ENCODE measurements around the gene NR6A1.

NR6A1 gene

DNA sequence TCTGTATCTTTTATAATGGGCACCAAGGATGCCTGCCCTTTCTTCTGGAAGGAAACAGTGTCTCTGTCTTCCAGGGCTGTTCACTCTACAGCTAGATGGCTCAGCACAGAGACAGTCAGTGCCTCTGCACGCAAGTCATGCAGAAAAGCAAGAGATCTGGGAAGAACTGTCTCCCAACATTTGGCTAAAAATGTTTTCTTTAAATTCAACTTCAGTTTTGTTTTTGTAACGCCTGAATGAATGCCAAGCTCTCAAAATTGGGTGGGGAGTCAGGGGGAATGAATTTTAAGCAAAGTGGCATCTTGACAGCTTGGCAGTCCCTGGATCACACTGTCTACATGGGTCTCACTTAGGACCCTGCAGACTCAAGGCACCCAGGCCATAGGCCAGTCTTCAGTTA lies 18.4 kb upstream of the NR6A1 start:
- H3K4me3 ChIP-seq (replicated peaks; ENCODE audit: low read depth, low read length) = no peak overlapping the region
- TF ChIP-seq, protein P1, sequence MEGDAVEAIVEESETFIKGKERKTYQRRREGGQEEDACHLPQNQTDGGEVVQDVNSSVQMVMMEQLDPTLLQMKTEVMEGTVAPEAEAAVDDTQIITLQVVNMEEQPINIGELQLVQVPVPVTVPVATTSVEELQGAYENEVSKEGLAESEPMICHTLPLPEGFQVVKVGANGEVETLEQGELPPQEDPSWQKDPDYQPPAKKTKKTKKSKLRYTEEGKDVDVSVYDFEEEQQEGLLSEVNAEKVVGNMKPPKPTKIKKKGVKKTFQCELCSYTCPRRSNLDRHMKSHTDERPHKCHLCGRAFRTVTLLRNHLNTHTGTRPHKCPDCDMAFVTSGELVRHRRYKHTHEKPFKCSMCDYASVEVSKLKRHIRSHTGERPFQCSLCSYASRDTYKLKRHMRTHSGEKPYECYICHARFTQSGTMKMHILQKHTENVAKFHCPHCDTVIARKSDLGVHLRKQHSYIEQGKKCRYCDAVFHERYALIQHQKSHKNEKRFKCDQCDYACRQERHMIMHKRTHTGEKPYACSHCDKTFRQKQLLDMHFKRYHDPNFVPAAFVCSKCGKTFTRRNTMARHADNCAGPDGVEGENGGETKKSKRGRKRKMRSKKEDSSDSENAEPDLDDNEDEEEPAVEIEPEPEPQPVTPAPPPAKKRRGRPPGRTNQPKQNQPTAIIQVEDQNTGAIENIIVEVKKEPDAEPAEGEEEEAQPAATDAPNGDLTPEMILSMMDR (IDR thresholded peaks at IDR 0.05; ENCODE audit: low read length, missing control alignments) = no peak
- no peak for DNase-seq (ENCODE audit: low read depth)

GRCh38 chr9:124788542-124789217 lies 17.6 kb upstream of the NR6A1 start:
- TF ChIP-seq, protein P1 (IDR thresholded peaks at IDR 0.05; ENCODE audit: low read length, missing control alignments) = no peak
- no peak overlapping the region for H3K4me3 ChIP-seq (replicated peaks; ENCODE audit: low read depth, low read length)
- DNase-seq (ENCODE audit: low read depth) = no peak

DNA sequence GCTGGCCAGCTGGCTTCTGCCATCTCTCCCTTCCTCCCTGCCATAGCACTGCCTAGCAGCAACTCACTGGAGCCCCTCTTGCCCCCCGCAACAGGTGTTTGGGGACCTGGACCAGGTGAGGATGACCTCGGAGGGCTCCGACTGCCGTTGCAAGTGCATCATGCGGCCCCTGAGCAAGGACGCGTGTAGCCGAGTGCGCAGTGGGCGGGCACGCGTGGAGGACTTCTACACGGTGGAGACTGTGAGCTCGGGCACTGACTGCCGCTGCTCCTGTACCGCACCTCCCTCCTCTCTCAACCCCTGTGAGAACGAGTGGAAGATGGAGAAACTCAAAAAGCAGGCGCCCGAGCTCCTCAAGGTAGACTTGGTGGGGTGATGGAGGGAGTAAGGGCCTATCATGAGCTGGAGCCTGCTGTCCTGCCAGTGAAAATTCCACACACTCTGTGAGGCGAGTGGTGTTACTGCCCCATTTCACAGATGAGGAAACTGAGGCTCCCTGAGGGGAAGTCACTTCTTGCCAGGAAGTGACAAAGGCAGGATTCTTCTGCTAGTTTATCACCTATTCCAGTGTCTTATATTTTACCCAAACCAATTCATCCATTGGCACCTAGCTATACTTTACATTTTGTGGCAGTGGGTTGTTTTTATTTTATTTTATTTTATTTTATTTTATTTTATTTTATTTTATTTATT lies 15.9 kb upstream of the NR6A1 start:
- no peak overlapping the region for H3K4me3 ChIP-seq (replicated peaks; ENCODE audit: low read depth, low read length)
- TF ChIP-seq, protein P1 (IDR thresholded peaks at IDR 0.05; ENCODE audit: low read length, missing control alignments) = no peak
- DNase-seq (ENCODE audit: low read depth) = no peak

DNA sequence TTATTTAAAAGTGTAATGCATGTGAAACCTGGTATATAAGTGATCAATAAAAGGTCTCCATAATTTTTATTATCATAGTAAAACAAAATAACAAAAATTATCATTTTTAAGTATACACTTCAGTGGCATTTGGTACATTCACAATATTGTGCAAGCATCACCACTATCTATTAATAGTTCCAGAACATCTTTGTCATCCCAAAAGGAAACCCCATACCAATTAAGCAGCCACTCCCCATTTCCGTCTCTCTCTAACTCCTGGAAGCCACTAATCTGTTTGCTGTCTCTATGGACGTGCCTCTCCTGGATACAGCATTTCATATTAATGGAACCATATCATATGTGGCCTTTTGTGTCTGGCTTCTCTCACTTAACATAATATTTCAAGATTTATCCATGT lies 13.4 kb upstream of the NR6A1 start:
- TF ChIP-seq, protein P1 (IDR thresholded peaks at IDR 0.05; ENCODE audit: low read length, missing control alignments) = no peak
- H3K4me3 ChIP-seq (replicated peaks; ENCODE audit: low read depth, low read length) = no peak overlapping the region
- peak; percentile 51 for DNase-seq (ENCODE audit: low read depth)

- no peak for DNase-seq (ENCODE audit: low read depth)
- H3K4me3 ChIP-seq (replicated peaks; ENCODE audit: low read depth, low read length) = no peak overlapping the region
- TF ChIP-seq, protein P1 (IDR thresholded peaks at IDR 0.05; ENCODE audit: low read length, missing control alignments) = no peak
Measured at GRCh38 chr9:124783830-124784229, 12.7 kb upstream of the NR6A1 start.

GRCh38 chr9:124782661-124783574 lies 11.8 kb upstream of the NR6A1 start:
- DNase-seq (ENCODE audit: low read depth) = no peak
- TF ChIP-seq, protein P1 (IDR thresholded peaks at IDR 0.05; ENCODE audit: low read length, missing control alignments) = no peak
- no peak overlapping the region for H3K4me3 ChIP-seq (replicated peaks; ENCODE audit: low read depth, low read length)

Data from fibroblast of pulmonary artery (primary cell).